ENCODE data around the gene CLEC4A.
"Not testable (repeated sequence)": the region's sequence is repeated elsewhere in the genome, so short reads cannot be mapped to it uniquely, and the experiment has no call there.

The CLEC4A gene

DNA sequence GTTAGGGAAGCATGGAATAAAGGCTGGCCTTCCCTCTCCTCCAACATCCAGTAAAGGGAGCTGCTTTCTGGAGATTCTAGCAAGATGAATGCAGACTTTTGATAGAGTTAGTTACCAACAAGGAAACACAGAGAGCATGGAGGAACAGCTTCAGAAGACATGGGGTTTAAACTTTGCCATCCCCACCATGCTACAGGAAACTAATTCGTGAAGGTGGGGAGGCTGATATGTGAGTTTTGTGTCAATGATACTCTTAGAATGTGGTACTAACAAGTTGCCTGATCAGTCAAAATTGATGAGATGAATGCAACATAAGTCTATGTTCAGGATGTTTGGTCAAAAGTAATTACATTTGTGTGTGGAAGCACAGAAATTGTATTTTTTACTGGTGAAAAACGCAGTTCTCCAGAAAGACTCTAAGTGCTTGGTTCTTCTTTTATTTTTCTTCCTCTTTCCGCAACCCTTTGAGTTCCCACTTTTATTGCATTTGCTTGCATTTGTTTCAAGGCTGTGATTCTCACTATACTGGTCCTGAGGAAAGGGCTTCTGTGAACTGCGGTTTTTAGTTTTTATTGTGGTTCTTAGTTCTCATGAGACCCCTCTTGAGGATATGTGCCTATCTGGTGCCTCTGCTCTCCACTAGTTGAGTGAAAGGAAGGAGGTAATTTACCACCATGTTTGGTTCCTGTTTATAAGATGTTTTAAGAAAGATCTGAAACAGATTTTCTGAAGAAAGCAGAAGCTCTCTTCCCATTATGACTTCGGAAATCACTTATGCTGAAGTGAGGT is at the start of gene CLEC4A:
Gene CLEC4A, plus strand, starts transcription at position 494 of the 789 bp plus-strand sequence. Its CDS starts 262 bp downstream, at position 756.
- DNase-seq = no peak

- no peak for DNase-seq
Observed at GRCh38 chr12:8075935-8076334, 47.5 kb upstream of the CLEC4A start.

DNA sequence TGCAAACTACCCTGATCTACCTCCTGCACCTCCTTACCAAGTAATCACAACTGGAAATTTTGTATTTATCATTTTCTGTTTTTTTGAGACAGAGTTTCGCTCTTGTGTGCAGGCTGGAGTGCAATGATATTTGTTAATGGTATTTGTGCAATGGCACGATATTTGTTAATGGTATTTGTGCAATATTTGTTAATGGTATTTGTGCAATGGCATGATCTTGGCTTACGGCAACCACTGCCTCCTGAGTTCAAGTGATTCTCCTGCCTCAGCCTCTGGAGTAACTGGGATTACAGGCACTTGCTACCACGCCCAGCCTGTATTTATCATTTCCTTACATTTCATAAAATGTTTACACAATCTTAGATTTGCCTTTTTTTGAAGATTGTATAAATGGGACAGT is 47.1 kb upstream of the CLEC4A start:
- DNase-seq = no peak

- DNase-seq = no peak
Observed at GRCh38 chr12:8077207-8077606, 46.2 kb upstream of the CLEC4A start.

- DNase-seq = peak; percentile 3
Observed at GRCh38 chr12:8078398-8078797, 45.0 kb upstream of the CLEC4A start.

DNA sequence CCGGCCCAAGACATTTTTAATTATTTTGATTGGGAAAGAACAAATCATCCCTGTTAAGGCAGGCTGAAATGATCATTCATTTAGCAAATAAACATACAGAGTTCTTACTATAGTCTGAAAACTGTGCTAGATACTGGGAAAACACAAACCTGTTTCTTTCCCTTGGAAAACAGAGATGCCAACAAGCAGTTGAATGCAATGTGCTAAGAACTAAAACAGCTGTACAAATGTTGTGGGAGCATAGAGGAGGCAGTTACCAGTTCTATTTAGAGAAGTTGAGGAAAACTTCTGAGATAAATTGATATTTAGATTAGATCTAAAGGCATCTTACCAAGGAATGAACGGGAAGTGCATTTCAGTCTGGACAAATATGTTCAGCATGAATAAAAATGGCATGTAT is 44.5 kb upstream of the CLEC4A start:
- DNase-seq = no peak

DNA sequence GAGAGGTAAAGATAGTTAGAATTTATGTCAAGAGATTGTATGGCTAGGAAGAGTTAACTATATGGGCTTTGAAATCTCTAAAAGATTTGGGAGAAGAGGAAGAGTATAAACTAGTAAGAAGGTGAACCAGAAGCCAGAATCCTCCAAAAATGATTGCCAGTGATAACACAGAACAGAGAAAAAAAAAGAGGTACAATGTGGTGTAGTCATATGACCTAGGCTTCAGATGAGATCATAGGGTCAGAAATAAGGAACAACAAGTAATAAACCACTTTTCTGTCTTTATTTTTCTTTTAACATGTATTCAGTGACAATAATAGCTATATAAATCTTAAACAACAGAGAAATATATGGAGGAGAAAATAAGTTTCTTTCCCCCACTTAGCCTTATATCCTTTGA is 43.3 kb upstream of the CLEC4A start:
- no peak for DNase-seq

- no peak for DNase-seq
Observed at GRCh38 chr12:8081251-8081920, 42.0 kb upstream of the CLEC4A start.

GRCh38 chr12:8082808-8083100 is 40.7 kb upstream of the CLEC4A start:
- no peak for DNase-seq

GRCh38 chr12:8084351-8084750 is 39.1 kb upstream of the CLEC4A start:
- DNase-seq = not testable (repeated sequence)

DNA sequence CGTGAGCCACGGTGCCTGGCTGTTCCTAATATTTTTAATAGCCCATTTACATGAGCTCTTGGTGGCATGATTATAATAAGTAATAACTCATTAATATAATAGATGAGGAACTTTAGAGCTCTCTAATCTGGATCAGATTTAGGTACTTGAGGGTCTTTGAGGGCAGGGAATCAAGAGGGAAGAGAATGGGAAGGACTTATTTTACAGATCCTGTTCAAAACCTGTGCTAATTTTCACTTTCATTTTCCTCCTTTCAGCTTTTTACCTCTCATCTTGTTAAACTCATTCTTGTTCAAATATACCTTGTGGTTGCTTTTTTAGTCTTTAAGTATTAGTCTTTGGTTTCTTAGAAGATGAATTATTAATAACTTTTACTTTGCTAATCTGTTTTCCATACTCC is 35.8 kb upstream of the CLEC4A start:
- DNase-seq = no peak

DNA sequence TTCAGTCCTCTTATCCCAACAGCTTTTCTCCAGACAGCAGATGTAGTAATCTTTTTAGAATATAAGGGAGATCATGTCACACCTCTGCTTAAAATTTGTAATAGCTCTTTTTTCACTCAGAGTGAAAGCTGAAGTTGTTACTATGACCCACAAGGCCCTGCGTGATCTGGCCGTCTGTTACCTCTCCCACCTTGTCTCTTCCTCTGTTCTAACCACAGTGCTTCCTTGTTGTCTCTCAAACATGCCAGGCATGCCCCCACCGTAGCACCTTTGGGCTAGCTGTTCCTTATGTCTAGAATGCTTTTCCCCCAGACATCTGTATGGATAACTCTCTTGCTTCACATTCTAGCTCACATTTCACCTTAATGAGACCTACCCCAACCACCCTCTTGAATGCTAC is 34.8 kb upstream of the CLEC4A start:
- no peak for DNase-seq

GRCh38 chr12:8089277-8089676 is 34.1 kb upstream of the CLEC4A start:
- not testable (repeated sequence) for DNase-seq

DNA sequence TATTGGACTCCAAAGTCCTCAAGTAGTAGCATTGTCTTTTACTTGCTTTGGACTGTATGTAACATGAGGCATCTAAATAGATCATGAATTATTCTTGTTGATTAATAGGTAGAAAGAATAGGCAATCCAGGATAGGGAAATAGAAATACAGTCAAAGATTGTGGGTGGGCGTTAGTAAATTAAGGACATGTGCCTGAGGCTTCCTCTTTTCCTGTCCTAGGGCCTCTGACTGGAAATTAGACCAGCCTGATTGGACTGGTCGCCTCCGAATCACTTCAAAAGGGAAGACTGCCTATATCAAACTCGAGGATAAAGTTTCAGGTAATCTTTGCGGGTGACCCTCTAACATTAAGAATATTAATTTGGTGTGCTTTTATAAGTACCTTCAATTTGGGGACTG is 33.7 kb upstream of the CLEC4A start:
- DNase-seq = no peak

- no peak for DNase-seq
Observed at GRCh38 chr12:8093291-8093690, 30.1 kb upstream of the CLEC4A start.

GRCh38 chr12:8096281-8096915 is 27.0 kb upstream of the CLEC4A start:
- no peak for DNase-seq

DNA sequence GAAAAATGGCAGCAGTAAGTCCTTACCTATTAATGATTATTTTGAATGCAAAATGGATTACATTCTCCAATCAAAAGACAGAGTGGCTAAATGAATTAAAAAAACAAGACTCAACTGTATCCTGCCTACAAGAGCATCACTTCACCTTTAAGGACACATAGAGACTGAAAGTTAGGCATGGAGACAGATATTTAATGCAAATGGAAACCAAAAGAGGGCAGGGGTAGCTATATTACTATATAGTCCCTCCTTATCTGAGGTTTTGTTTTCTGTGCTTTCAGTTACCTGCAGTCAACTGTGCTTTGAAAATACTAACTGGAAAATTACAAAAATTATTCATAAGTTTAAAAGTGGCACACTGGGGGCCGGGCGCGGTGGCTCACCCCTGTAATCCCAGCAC is 24.2 kb upstream of the CLEC4A start:
- no peak for DNase-seq

DNA sequence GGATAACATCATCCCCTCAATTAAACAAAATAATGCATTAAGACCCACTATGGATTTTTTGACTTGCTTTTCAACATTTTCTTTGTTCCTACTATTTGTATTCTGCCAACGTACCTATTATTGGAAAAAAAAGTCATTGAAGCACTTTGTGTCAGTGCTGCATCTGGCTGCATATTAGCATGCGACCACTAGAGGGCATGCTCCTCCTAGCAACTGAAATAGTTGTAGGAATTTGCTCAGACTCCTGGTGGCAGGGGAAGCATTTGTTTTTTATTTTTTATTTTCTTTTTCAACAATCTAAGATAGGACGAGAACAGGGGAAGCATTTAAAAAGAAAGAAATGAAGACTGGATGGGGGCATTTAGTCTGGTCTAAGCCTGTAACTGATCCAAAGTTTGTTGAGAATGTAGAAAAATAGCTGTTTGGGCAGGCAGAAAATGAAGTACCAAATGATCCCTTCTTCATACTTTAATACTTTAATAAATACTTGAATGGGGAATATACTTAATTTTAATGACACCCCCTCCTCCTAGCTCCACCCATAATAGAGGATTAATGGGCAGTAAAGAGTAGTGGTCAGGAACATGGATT is 14.5 kb upstream of the CLEC4A start:
- DNase-seq = peak; percentile 13

- DNase-seq = not testable (repeated sequence)
Observed at GRCh38 chr12:8113117-8113516, 10.3 kb upstream of the CLEC4A start.

DNA sequence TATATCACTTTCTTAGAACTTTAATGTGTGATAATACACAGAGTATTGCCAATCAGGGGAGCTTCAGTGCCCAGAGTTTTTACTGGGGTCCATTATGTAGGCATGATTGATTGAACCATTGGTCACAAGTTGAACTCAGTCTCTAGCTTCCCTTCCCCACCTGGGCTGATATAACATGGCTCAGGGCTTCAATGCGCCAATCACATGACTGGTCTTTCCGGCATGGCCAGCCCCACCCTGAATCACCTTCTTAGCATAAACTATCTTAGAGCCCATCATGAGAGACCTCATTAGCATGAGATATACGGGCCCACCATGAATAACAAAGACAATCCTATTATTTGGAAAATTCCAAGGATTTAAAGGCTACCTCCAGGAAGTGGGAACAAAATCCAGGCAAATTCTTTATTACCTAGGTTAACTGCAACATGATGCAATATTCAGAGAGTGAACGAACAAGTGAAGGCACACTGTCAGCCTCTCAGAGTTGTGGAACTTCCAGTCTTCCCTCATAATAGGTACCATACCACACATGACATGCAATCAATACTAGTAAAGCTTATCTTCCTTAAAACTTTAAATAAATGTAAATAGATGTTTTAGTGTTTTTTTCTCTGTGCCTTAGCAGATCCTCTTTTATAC is 3.2 kb upstream of the CLEC4A start:
- DNase-seq = no peak

DNA sequence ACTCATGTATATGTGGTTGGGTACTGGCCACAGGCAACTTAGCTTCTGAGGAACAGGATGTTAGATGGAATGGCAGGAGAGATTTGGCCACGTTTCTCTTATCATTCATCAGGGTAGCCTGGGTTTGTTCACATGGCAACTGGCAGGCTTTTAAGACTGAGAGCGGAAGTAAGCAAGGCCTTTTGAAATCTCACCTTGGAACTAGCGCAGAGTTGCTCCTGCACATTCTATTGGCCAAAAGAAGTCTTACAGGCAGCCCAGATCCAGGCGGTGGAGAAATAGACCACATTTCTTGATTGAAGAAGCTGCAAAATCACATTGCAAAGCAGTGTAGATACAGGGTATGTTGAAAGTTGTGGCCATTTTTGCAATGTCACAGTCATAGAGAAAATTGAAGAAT is 3.7 kb downstream of the CLEC4A start:
- DNase-seq = no peak

GRCh38 chr12:8133636-8134397 is 10.4 kb downstream of the CLEC4A start:
- not testable (repeated sequence) for DNase-seq

Data from DMS79 (cell line).